ENCODE results near the gene SNRPA. TPM values are rescaled to one million over a fixed set of nuclear protein-coding genes. Genes with fewer than 3 reads are reported as not detected.
A peak's percentile ranks its signal among the peaks of the same experiment; 100 is the strongest.

Gene SNRPA
- total and polyA plus RNA-seq, 2 of the 13 experiments (the other 11 are each of a cell fraction or from before 2014, with no cell fraction given): 59.6 to 162 TPM

- no peak for TF ChIP-seq ZNF333 (CRISPR knock-in tag; IDR thresholded peaks at IDR 0.05; ENCODE audit: borderline replicate concordance)
- TF ChIP-seq POLR2A (IDR thresholded peaks at IDR 0.05; ENCODE audit: insufficient read depth in 1 of 2, low read depth in 2 of 2, low read length in 2 of 2): peak in 1 of 2 experiments; percentile 33; a peak in 1 of 4 replicates
- TF ChIP-seq AGO2 (optimal IDR thresholded peaks at IDR 0.05; ENCODE audit: low read depth, low read length): peak; percentile 58
- TF ChIP-seq NCOR1 (IDR thresholded peaks at IDR 0.05; ENCODE audit: borderline replicate concordance, low read length): no peak
- TF ChIP-seq ZNF652 (CRISPR knock-in tag; IDR thresholded peaks at IDR 0.05; ENCODE audit: borderline replicate concordance, low read depth): no peak
- TF ChIP-seq FOXA1 (IDR thresholded peaks at IDR 0.05): no peak
- no peak for TF ChIP-seq FOXA1 (CRISPR knock-in tag; IDR thresholded peaks at IDR 0.05)
- no peak for TF ChIP-seq CBFB (CRISPR knock-in tag; IDR thresholded peaks at IDR 0.05)
- TF ChIP-seq SNAPC4 (CRISPR knock-in tag; IDR thresholded peaks at IDR 0.05): no peak
- TF ChIP-seq ZFP37 (CRISPR knock-in tag; IDR thresholded peaks at IDR 0.05; ENCODE audit: borderline replicate concordance): no peak
- no peak for TF ChIP-seq ZNF160 (CRISPR knock-in tag; IDR thresholded peaks at IDR 0.05)
- TF ChIP-seq KLF13 (CRISPR knock-in tag; IDR thresholded peaks at IDR 0.05): no peak
- TF ChIP-seq CCDC6 (CRISPR knock-in tag; IDR thresholded peaks at IDR 0.05): no peak
- TF ChIP-seq ZBTB33 (CRISPR knock-in tag; IDR thresholded peaks at IDR 0.05): no peak
- TF ChIP-seq KDM6A (CRISPR knock-in tag; IDR thresholded peaks at IDR 0.05; ENCODE audit: low read depth): no peak
- no peak for TF ChIP-seq SNRNP70 (IDR thresholded peaks at IDR 0.05; ENCODE audit: low read depth, low read length)
- no peak for TF ChIP-seq ZNF639 (CRISPR knock-in tag; conservative IDR thresholded peaks at IDR 0.05)
These were observed 58.5 kb downstream of the SNRPA start (continued) for GRCh38 chr19:40809358-40810086.

All from HepG2 (cell line).